SK-N-SH treated with all-trans-retinoic acid at 6 μM for 48 hours (cell line): ENCODE results near the gene ATP5PD.

ENCODE experiments used
- ATAC-seq: fragments of 200-7000 bp; cut with Tn5 transposase; 3 replicates; pipeline ENCODE4 v1.9.1; 2020; ENCODE audit warnings: mild to moderate bottlenecking, moderate library complexity
- ARNTL ChIP-seq: fragments of 450-650 bp; formaldehyde crosslinking; IDR thresholded peaks from 2 replicates; pipeline ENCODE4 v1.5.0; 2020; ENCODE audit warnings: low read depth, mild to moderate bottlenecking, moderate library complexity, borderline replicate concordance
- CSDC2 ChIP-seq: fragments of 250-450 bp; sonication (Bioruptor Pico); IDR thresholded peaks from 2 replicates; pipeline ENCODE4 v1.5.0; 2020; ENCODE audit warnings: mild to moderate bottlenecking, moderate library complexity
- ESRRG ChIP-seq: fragments of 250-450 bp; sonication (Bioruptor Pico); IDR thresholded peaks from 2 replicates; pipeline ENCODE4 v1.6.1; 2021; ENCODE audit warnings: mild to moderate bottlenecking
- GLIS3 ChIP-seq: fragments of 250-450 bp; sonication (Bioruptor Pico); IDR thresholded peaks from 2 replicates; pipeline ENCODE4 v1.5.0; 2020; ENCODE audit warnings: mild to moderate bottlenecking, moderate library complexity
- ISL1 ChIP-seq: fragments of 250-450 bp; sonication (Bioruptor Pico); IDR thresholded peaks from 2 replicates; pipeline ENCODE4 v2.1.2; 2022; ENCODE audit warnings: mild to moderate bottlenecking, moderate library complexity
- PPARA ChIP-seq: fragments of 250-450 bp; sonication (Bioruptor Pico); IDR thresholded peaks from 2 replicates; pipeline ENCODE4 v1.5.0; 2020; ENCODE audit warnings: mild to moderate bottlenecking, borderline replicate concordance
- RARB ChIP-seq: fragments of 250-450 bp; sonication (Bioruptor Pico); IDR thresholded peaks from 2 replicates; pipeline ENCODE4 v1.8.0; 2021; ENCODE audit warnings: mild to moderate bottlenecking, moderate library complexity
- SNAI2 ChIP-seq: fragments of 250-450 bp; sonication (Bioruptor Pico); IDR thresholded peaks from 2 replicates; pipeline ENCODE4 v1.5.0; 2020; ENCODE audit warnings: mild to moderate bottlenecking, moderate library complexity
- TCF4 ChIP-seq: fragments of 250-450 bp; sonication (Bioruptor Pico); IDR thresholded peaks from 2 replicates; pipeline ENCODE4 v1.8.0; 2021; ENCODE audit warnings: mild to moderate bottlenecking, moderate library complexity, borderline replicate concordance
- ZC3H10 ChIP-seq: fragments of 250-450 bp; sonication (Bioruptor Pico); IDR thresholded peaks from 2 replicates; pipeline ENCODE4 v1.5.1; 2021; ENCODE audit warnings: mild to moderate bottlenecking, moderate library complexity
- ZFP3 ChIP-seq: fragments of 250-450 bp; sonication (Bioruptor Pico); IDR thresholded peaks from 2 replicates; pipeline ENCODE4 v1.5.0; 2020; ENCODE audit warnings: mild to moderate bottlenecking, moderate library complexity
- ZFP30 ChIP-seq: fragments of 450-650 bp; formaldehyde crosslinking; IDR thresholded peaks from 2 replicates; pipeline ENCODE4 v1.5.0; 2022; ENCODE audit warnings: mild to moderate bottlenecking, moderate library complexity
- ZNF565 ChIP-seq: fragments of 450-650 bp; formaldehyde crosslinking; conservative IDR thresholded peaks from 2 replicates; pipeline ENCODE4 v1.5.0; 2020; ENCODE audit warnings: low read depth, mild to moderate bottlenecking, moderate library complexity
- ZNF70 ChIP-seq: fragments of 450-650 bp; formaldehyde crosslinking; IDR thresholded peaks from 2 replicates; pipeline ENCODE4 v1.5.0; 2020; ENCODE audit warnings: mild to moderate bottlenecking, moderate library complexity
- ZNF8 ChIP-seq: fragments of 450-650 bp; formaldehyde crosslinking; IDR thresholded peaks from 2 replicates; pipeline ENCODE4 v1.5.0; 2020; ENCODE audit warnings: mild to moderate bottlenecking, moderate library complexity
- TF ChIP-seq, protein P1 (sequence below): fragments of 250-450 bp; sonication (Bioruptor Pico); IDR thresholded peaks from 2 replicates; pipeline ENCODE4 v1.8.0; 2020; ENCODE audit warnings: mild to moderate bottlenecking, moderate library complexity, borderline replicate concordance
- TF ChIP-seq, protein P2 (sequence below): fragments of 250-450 bp; sonication (Bioruptor Pico); IDR thresholded peaks from 2 replicates; pipeline ENCODE4 v1.5.1; 2020; ENCODE audit warnings: low read depth, mild to moderate bottlenecking, moderate library complexity
- TF ChIP-seq, protein P3 (sequence below): fragments of 250-450 bp; sonication (Bioruptor Pico); IDR thresholded peaks from 2 replicates; pipeline ENCODE4 v1.5.1; 2021; ENCODE audit warnings: mild to moderate bottlenecking, moderate library complexity

The ATP5PD gene

DNA sequence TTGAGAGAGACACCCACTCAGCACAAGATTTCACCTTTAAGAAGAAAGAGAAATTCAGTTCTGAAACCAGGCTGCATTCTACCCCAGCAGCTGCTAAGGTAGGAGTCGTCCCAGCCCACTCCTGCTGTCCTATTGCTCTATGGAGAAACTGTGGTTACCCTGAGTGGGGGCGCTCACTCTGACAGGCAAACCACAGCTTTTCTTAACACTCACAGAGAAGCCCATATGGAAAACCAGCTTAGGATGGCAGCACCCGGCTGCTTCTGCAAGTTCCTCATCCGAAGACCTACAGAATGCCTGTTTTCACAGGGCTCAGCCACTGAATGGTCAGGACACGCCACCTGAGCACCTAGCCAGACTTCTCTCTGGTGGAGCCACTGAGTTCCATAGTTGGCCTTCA, 7.5 kb downstream of the ATP5PD start:
- TF ChIP-seq ZNF565 (CRISPR knock-in tag) (no peak), ZFP3 (CRISPR knock-in tag) (no peak), ISL1 (no peak), GLIS3 (CRISPR knock-in tag) (no peak), ZFP30 (no peak), ESRRG (CRISPR knock-in tag) (no peak), ZC3H10 (CRISPR knock-in tag) (no peak), ZNF8 (CRISPR knock-in tag) (no peak), SNAI2 (CRISPR knock-in tag) (no peak)
- TF ChIP-seq, protein P1, sequence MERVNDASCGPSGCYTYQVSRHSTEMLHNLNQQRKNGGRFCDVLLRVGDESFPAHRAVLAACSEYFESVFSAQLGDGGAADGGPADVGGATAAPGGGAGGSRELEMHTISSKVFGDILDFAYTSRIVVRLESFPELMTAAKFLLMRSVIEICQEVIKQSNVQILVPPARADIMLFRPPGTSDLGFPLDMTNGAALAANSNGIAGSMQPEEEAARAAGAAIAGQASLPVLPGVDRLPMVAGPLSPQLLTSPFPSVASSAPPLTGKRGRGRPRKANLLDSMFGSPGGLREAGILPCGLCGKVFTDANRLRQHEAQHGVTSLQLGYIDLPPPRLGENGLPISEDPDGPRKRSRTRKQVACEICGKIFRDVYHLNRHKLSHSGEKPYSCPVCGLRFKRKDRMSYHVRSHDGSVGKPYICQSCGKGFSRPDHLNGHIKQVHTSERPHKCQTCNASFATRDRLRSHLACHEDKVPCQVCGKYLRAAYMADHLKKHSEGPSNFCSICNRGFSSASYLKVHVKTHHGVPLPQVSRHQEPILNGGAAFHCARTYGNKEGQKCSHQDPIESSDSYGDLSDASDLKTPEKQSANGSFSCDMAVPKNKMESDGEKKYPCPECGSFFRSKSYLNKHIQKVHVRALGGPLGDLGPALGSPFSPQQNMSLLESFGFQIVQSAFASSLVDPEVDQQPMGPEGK (CRISPR knock-in tag) = no peak
- TF ChIP-seq, protein P2, sequence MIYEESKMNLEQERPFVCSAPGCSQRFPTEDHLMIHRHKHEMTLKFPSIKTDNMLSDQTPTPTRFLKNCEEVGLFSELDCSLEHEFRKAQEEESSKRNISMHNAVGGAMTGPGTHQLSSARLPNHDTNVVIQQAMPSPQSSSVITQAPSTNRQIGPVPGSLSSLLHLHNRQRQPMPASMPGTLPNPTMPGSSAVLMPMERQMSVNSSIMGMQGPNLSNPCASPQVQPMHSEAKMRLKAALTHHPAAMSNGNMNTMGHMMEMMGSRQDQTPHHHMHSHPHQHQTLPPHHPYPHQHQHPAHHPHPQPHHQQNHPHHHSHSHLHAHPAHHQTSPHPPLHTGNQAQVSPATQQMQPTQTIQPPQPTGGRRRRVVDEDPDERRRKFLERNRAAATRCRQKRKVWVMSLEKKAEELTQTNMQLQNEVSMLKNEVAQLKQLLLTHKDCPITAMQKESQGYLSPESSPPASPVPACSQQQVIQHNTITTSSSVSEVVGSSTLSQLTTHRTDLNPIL (CRISPR knock-in tag) = no peak
- TF ChIP-seq, protein P3, sequence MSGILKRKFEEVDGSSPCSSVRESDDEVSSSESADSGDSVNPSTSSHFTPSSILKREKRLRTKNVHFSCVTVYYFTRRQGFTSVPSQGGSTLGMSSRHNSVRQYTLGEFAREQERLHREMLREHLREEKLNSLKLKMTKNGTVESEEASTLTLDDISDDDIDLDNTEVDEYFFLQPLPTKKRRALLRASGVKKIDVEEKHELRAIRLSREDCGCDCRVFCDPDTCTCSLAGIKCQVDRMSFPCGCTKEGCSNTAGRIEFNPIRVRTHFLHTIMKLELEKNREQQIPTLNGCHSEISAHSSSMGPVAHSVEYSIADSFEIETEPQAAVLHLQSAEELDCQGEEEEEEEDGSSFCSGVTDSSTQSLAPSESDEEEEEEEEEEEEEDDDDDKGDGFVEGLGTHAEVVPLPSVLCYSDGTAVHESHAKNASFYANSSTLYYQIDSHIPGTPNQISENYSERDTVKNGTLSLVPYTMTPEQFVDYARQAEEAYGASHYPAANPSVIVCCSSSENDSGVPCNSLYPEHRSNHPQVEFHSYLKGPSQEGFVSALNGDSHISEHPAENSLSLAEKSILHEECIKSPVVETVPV = no peak
- ATAC-seq = no peak

DNA sequence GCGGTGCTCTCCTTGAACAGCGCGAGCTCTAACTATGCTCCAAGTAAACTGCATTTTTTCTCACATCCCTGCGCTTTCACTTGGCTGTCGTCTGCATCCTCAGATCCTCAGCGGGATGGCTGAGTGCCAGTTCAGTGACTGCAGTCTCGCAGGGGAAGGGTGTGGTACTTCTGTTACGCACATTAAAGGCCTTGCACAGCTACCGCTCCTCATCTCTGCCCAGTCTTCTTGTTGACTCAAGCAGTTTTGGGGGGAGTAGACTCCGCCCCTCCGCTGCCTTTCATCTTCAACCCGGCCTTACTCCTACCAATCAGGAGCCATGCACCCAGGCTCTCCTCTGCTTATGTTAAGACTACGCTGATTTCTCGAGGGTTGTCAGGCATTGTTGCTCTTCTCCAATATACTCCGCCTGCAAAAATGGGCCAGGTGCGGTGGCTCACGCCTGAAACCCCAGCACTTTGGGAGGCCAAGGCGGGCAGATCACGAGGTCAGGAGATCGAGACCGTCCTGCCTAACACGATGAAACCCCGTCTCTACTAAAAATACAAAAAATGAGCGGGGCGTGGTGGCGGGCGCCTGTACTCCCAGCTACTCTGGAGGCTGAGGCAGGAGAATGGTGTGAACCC, 10.0 kb downstream of the ATP5PD start:
- no peak for ATAC-seq
- TF ChIP-seq ZNF565 (CRISPR knock-in tag) = no peak
- TF ChIP-seq ZFP3 (CRISPR knock-in tag) = no peak
- no peak for TF ChIP-seq ZC3H10 (CRISPR knock-in tag)
- TF ChIP-seq, protein P1 (CRISPR knock-in tag) = no peak
- no peak for TF ChIP-seq ZNF70 (CRISPR knock-in tag)
- no peak for TF ChIP-seq RARB (CRISPR knock-in tag)
- no peak for TF ChIP-seq CSDC2 (CRISPR knock-in tag)
- TF ChIP-seq ARNTL (CRISPR knock-in tag) = no peak
- TF ChIP-seq ISL1 = no peak
- no peak for TF ChIP-seq PPARA

DNA sequence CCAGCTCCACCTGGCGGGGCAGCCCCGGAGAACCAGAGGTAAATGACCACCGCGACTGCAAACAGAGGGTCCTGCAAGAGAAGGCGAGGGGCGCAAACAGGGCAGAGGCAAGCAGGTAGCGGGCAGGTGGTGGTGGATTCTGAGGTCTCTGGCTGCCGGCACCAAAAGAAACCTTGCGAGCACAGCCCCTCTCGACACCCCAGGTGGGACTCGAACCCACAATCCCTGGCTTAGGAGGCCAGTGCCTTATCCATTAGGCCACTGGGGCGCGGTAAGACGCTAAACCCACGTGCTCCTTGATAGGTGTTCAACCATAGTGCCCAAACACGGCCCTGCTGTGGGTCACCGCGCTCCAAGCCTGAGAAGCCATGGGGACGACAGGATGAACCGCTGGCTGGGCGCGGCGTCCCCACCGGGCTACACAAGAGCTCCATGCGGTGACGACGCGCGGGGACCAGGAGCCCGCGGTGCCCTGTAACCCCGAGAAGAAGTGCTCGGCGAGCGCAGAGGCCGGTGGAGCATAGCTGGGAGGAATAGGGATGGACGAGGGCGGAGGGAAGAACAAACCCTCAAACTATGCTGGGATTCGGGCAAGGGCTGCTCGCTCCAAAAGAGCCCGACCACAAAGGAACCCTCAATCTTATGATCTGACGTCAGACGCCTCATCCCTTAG, 12.4 kb downstream of the ATP5PD start:
- ATAC-seq = peak; percentile 58
- TF ChIP-seq TCF4 (no peak), CSDC2 (CRISPR knock-in tag) (0 out of 2 replicates have a peak, but pooled peaks have one; percentile 31), ISL1 (no peak), ZNF565 (CRISPR knock-in tag) (peak; percentile 46; the same call in 1 of the 2 replicates)
- TF ChIP-seq, protein P2 (CRISPR knock-in tag) = 0 out of 2 replicates have a peak, but pooled peaks have one; percentile 3
